ENCODE results near the gene CISH.

CISH gene

DNA sequence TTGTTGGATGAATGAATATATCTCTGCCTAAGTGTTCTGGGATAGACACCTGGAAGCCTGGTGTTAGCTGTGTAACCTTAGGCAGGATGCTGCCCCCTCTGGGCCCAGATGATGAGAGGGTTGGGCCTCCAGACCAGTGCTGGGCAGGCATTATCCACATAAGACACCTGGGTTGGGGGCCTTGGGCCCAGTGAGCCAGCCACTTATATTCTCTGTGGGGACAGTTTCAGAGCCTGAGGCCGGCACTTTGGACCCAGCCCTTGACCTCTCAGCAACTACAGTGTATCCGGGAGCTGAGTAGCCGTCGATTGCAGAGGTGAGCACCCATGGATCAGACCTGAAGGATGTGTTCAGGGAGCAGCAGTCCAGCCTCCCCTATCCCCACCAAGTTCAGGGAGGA is 40.1 kb downstream of the CISH start:
- DNase-seq (ENCODE audit: low read depth): no peak

DNA sequence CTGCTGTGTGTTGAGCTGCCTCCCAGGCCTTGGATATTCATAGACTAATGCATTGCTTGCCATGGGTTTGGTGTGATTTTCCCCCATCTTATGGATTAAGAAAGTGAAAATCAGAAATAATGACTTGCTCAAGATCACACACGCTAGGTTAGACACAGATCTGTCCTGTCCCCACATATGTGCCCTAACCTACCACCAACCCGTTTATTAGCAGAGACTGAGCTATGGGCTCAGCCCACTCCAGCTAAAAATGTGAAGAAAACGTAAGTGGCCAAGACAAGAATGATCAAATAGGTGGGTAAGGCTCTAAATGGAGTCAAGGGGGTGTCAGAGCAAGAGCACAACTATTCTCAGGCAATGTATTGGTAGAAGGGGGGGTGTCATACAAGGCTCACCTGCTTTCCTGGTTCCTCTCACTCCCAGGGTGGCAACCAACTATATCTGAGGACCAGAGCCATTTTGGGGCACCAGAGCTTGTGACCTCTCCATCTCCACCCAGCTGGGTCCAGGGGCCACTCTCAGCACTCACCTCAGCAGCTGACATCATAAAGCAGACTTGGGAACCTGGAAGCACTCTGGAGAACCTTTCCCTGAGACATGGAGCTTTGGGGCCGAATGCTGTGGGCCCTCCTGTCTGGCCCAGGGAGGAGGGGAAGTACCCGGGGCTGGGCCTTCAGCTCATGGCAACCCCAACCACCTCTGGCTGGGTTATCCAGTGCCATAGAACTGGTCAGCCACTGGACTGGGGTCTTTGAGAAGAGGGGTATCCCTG is 40.9 kb downstream of the CISH start:
- no peak for DNase-seq (ENCODE audit: low read depth)

DNA sequence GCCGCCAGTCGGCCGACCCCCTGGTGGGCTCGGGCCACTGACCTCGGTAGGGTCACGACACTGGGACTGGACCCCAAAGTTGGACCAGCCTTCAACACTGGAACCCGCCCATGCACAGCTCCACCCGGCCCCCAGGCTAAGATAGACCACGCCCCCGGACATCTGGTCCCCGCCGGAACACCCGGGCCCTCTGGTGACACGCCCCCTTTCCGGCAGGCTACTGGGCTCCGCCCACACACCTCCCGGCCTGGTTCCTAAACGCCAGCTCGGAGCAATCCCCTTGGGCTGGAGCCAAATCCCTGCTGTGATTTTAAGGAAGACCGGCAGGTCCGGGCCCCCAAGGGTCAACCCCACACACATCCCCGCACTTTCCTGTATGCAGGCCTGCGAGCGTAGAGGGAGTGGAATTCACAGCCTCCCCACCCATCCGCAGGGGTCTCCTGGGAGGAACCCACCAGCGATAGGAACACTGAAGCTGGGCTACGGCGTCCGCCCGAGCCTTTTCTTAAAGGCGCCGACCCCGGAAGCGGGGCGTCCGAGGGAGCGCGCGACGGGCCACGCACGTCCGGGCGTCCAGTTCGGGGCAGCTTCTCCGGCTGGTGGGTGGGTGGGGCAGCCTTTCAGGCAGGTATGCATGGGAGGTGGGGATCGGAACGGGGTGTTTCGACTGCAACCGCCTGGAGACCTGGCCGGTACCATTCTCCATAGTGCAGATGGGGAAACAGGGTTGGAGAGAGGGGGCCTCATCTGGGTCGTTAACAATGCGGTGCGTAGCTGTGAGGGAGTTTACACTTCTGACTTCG is 42.4 kb downstream of the CISH start, which contains the start of gene HEMK1:
HEMK1 (plus strand) TSS at position 576 of the 803 bp plus-strand sequence. CDS start 1,583 bp downstream, outside the sequence.
- peak; percentile 88 for DNase-seq (ENCODE audit: low read depth)

GRCh38 chr3:50567386-50568167 is 44.0 kb downstream of the CISH start, which contains the start of gene C3orf18:
C3orf18 (minus strand) TSS chr3:50567747; CDS start chr3:50565699, 2,048 bp downstream.
- DNase-seq (ENCODE audit: low read depth): peak; percentile 94

- no peak for DNase-seq (ENCODE audit: low read depth)
These were observed 44.6 kb downstream of the CISH start for GRCh38 chr3:50567011-50567385.

- no peak for DNase-seq (ENCODE audit: low read depth)
These were observed 47.3 kb downstream of the CISH start for GRCh38 chr3:50564321-50564720.

GRCh38 chr3:50563867-50564266 is 47.7 kb downstream of the CISH start:
- DNase-seq (ENCODE audit: low read depth): no peak

GRCh38 chr3:50562861-50563260 is 48.7 kb downstream of the CISH start:
- no peak for DNase-seq (ENCODE audit: low read depth)

GRCh38 chr3:50559702-50560101 is 51.9 kb downstream of the CISH start:
- no peak for DNase-seq (ENCODE audit: low read depth)

GRCh38 chr3:50557915-50558314 is 53.7 kb downstream of the CISH start:
- no peak for DNase-seq (ENCODE audit: low read depth)

DNA sequence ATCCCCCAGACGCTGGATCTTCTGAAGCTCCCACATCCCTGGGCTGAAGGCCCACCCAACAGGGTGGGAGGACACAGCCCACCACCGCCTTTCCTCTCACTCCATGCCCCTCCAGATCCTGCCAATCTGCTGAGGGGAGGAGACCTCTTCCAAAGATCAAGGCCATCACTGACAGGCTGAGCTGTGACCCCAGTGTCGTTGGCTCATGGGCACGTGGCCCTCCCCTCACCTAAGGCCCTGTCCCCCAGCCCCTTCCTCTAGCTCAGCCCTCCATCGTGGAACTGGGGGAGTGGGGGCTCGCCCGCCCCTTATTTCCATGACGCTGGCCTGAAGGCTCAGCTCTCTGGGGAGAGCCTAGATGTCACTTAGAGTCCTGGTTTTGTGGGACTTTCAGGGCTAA is 54.5 kb downstream of the CISH start:
- DNase-seq (ENCODE audit: low read depth): no peak
